ENCODE results near the gene ZC3H13.
A peak's percentile ranks its signal among the peaks of the same experiment; 100 is the strongest.

ZC3H13 gene

DNA sequence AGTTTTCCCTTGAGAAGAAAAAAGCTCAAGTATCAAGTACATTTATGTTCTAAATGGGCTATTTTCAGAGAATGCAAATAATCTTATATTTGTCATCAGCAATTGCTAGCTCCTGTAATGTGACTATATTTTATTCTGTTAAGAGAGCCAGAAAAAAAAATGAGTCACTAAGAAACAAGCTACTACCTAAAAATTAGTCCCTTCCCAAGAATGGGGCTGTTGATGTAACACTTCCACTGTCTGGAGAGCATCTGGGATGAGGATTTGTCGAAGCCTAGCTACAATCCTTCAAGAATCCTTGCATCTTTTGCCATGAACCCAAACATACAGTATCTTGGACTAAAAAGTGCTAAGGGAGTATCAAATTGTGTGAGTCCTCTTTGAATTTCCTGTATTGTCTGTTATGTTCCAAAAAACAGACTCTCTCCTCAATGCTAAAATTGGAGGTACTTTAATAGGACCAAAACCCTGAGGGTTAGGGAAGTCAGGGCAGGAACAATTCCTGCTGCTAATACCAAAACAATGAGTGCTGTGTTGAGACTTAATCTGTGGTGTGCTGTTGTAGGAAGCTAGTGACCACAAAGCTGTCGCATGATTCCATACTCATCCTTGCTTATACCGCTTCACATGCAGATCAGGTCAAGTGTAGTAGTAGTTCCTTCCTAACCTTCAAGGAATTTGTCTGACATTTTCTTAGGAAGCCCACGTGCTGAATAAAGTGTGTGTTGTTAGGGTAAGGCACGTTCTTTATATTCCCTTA is 4.9 kb upstream of the ZC3H13 start:
- H3K4me3 ChIP-seq (ENCODE audit: low read length), result no peak overlapping the region
- no peaks in the 10 kb centered on the region for H3K9me3 ChIP-seq (ENCODE audit: control insufficient read depth, low read length)
- H3K27me3 ChIP-seq (ENCODE audit: control insufficient read depth, insufficient read depth, low read length), result no peaks in the 10 kb centered on the region
- H3K9ac ChIP-seq (ENCODE audit: low read length), result no peak overlapping the region
- H3K4me1 ChIP-seq (ENCODE audit: control insufficient read depth, insufficient read depth, low read length), result no peaks in the 10 kb centered on the region
- no peaks in the 10 kb centered on the region for H3K36me3 ChIP-seq (ENCODE audit: control insufficient read depth, insufficient read depth, low read length)

DNA sequence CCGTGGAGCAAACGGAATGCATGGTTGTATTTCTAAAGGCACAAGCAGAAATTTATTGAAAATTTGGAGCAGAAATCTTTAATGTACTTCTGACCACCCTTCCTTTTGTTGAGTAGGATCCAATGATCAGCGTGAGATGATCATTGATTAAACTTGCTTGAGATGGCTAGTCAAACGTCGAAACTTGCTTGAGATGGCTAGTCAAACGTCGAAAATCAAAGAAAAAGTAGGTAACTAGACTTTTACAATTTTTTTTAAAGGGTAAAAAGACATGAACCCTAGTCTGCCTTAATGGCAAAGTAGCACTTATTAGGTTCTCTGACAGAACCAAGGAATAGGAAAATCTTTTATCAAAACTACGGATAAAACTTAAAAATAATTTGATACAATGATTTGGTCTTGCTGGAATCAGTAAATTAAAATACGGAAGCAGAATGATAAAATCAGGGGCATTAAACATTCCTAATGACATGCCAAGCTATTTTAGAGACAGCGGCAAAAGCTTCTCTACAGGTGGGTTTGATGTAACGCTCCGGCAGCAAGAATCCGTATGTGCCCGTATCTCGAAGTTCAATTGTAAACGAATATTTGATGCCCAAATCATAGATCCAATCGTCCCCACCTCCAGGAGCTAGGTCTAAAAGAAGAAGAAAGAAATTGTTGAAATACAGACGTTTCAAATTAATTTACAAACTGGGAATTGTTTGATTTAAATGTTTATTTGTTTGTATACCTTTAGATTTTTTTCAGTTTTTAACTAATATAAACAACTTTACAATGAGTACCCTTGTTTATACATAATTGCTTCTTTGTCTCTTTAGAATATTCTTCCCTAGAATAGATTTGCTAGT is 841 bp upstream of the ZC3H13 start:
- H3K9me3 ChIP-seq (ENCODE audit: control insufficient read depth, low read length), result no peaks in the 10 kb centered on the region
- no peaks in the 10 kb centered on the region for H3K36me3 ChIP-seq (ENCODE audit: control insufficient read depth, insufficient read depth, low read length)
- no peaks in the 10 kb centered on the region for H3K27me3 ChIP-seq (ENCODE audit: control insufficient read depth, insufficient read depth, low read length)
- H3K4me3 ChIP-seq (ENCODE audit: low read length), result peak overlapping the region; percentile 53
- peaks cover 3% of the 10 kb centered on the region for H3K4me1 ChIP-seq (ENCODE audit: control insufficient read depth, insufficient read depth, low read length)
- peak overlapping the region; percentile 92 for H3K9ac ChIP-seq (ENCODE audit: low read length)

GRCh38 chr13:46051968-46052318 is 603 bp downstream of the ZC3H13 start:
- Histone ChIP-seq H3K9ac (ENCODE audit: low read length) (peak overlapping the region; percentile 92), H3K36me3 (ENCODE audit: control insufficient read depth, insufficient read depth, low read length) (no peaks in the 10 kb centered on the region), H3K4me1 (ENCODE audit: control insufficient read depth, insufficient read depth, low read length) (peaks cover 3% of the 10 kb centered on the region), H3K4me3 (ENCODE audit: low read length) (peak overlapping the region; percentile 53), H3K9me3 (ENCODE audit: control insufficient read depth, low read length) (no peaks in the 10 kb centered on the region), H3K27me3 (ENCODE audit: control insufficient read depth, insufficient read depth, low read length) (no peaks in the 10 kb centered on the region)

DNA sequence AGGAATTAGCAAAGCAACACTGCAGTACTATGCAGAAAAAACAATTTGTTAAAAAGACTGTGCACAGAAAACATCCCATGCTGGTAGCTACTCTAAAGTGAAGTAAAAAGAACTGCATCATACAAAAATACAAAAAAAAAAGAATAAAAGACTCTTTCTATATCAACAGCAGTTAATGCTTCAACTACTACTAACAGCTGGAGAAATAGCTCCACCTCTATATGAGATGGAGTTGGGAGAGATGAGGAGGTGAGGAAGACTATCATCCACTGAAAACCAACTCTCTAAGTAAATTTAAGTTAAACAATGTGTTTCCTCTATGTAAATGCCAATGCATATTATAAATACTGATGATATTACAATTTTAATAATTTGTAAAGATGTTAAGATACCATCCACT is 1.8 kb downstream of the ZC3H13 start:
- no peak overlapping the region for H3K9ac ChIP-seq (ENCODE audit: low read length)
- H3K4me1 ChIP-seq (ENCODE audit: control insufficient read depth, insufficient read depth, low read length), result peaks cover 3% of the 10 kb centered on the region
- no peak overlapping the region for H3K4me3 ChIP-seq (ENCODE audit: low read length)
- no peaks in the 10 kb centered on the region for H3K36me3 ChIP-seq (ENCODE audit: control insufficient read depth, insufficient read depth, low read length)
- no peaks in the 10 kb centered on the region for H3K27me3 ChIP-seq (ENCODE audit: control insufficient read depth, insufficient read depth, low read length)
- H3K9me3 ChIP-seq (ENCODE audit: control insufficient read depth, low read length), result no peaks in the 10 kb centered on the region

DNA sequence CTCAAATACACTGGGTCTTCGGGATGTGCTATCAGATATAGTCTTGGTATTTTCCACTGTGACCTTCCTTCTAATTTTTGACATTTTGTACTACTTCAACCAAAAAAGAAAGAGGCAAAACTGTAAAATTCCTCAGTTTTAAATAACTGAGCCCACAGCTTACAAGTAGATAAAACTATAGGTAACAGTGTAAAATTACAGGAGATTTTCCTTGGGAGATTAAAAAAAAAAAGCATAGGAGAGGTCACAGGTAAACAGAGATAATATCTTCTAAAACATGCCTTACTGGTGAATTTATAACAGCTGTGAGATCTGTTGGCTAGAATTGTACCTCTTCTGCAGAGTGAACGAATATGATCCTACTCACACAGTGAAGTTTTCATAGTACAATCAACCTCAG is 7.1 kb downstream of the ZC3H13 start:
- no peak overlapping the region for H3K9ac ChIP-seq (ENCODE audit: low read length)

DNA sequence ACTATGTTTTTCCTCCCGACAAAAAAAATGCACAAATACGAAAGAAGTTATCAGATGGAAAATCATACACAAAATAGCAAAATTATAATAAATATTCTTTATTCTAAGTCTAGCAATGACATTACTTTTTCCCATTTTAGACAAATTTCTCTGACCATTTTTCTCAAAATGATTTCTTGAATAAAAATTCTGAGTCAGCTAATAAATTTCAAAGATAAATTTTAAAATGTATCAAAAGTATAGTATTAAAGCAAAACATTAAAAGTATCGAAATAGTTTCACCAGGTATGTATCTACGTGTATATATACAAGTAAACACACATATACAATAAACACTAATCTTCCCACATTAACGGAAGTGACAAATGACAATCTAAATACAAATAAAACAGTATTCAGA is 8.9 kb downstream of the ZC3H13 start:
- H3K9me3 ChIP-seq (ENCODE audit: control insufficient read depth, low read length), result no peaks in the 10 kb centered on the region
- H3K9ac ChIP-seq (ENCODE audit: low read length), result no peak overlapping the region
- no peaks in the 10 kb centered on the region for H3K4me1 ChIP-seq (ENCODE audit: control insufficient read depth, insufficient read depth, low read length)
- no peaks in the 10 kb centered on the region for H3K36me3 ChIP-seq (ENCODE audit: control insufficient read depth, insufficient read depth, low read length)
- H3K4me3 ChIP-seq (ENCODE audit: low read length), result no peak overlapping the region
- no peaks in the 10 kb centered on the region for H3K27me3 ChIP-seq (ENCODE audit: control insufficient read depth, insufficient read depth, low read length)

More for the DNA sequence above, 7.1 kb downstream of the ZC3H13 start:
- no peaks in the 10 kb centered on the region for H3K9me3 ChIP-seq (ENCODE audit: control insufficient read depth, low read length)
- no peak overlapping the region for H3K4me3 ChIP-seq (ENCODE audit: low read length)
- H3K27me3 ChIP-seq (ENCODE audit: control insufficient read depth, insufficient read depth, low read length), result no peaks in the 10 kb centered on the region
- no peaks in the 10 kb centered on the region for H3K36me3 ChIP-seq (ENCODE audit: control insufficient read depth, insufficient read depth, low read length)
- H3K4me1 ChIP-seq (ENCODE audit: control insufficient read depth, insufficient read depth, low read length), result no peaks in the 10 kb centered on the region

DNA sequence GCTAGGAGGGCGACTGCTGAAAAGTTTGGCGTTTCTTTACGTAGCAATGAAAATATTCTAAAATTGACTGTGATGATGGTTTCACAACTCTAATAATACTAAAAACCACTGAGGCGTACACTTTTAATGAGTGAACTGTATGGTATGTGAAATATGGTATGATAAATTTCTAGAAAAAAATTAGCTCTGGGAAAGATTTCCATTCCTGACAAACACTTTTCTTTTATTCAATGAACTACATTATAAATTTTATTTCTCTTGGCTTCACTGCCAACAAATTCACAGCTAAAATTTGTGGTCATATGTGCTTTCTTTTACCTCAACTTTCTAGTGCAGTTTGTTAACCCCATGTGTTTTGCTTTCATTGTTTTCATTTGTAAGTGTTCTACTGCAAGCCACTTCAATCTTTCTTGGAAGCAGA is 11.1 kb downstream of the ZC3H13 start:
- Histone ChIP-seq H3K4me3 (ENCODE audit: low read length) (no peak overlapping the region), H3K9ac (ENCODE audit: low read length) (no peak overlapping the region), H3K9me3 (ENCODE audit: control insufficient read depth, low read length) (no peaks in the 10 kb centered on the region), H3K36me3 (ENCODE audit: control insufficient read depth, insufficient read depth, low read length) (no peaks in the 10 kb centered on the region), H3K27me3 (ENCODE audit: control insufficient read depth, insufficient read depth, low read length) (no peaks in the 10 kb centered on the region), H3K4me1 (ENCODE audit: control insufficient read depth, insufficient read depth, low read length) (no peaks in the 10 kb centered on the region)

DNA sequence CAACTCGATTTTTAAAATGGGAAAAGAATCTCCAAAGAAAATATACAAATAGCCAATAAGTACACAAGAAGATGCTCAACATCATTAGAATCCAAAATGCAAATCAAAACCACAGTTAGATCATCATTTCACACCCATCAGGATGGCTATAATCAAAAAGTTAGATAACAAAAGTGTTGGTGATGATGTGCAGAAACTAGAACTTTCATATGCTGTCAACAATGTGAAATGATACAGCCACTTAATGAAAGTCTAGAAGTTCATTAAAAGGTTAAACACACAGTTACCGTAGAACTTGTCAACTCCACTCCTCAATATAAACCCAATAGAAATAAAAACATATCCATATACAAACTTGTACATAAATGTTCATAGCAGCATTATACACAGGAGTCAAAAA is 11.8 kb downstream of the ZC3H13 start:
- Histone ChIP-seq H3K4me3 (ENCODE audit: low read length) (no peak overlapping the region), H3K9me3 (ENCODE audit: control insufficient read depth, low read length) (no peaks in the 10 kb centered on the region), H3K36me3 (ENCODE audit: control insufficient read depth, insufficient read depth, low read length) (no peaks in the 10 kb centered on the region), H3K4me1 (ENCODE audit: control insufficient read depth, insufficient read depth, low read length) (no peaks in the 10 kb centered on the region), H3K27me3 (ENCODE audit: control insufficient read depth, insufficient read depth, low read length) (no peaks in the 10 kb centered on the region), H3K9ac (ENCODE audit: low read length) (no peak overlapping the region)

DNA sequence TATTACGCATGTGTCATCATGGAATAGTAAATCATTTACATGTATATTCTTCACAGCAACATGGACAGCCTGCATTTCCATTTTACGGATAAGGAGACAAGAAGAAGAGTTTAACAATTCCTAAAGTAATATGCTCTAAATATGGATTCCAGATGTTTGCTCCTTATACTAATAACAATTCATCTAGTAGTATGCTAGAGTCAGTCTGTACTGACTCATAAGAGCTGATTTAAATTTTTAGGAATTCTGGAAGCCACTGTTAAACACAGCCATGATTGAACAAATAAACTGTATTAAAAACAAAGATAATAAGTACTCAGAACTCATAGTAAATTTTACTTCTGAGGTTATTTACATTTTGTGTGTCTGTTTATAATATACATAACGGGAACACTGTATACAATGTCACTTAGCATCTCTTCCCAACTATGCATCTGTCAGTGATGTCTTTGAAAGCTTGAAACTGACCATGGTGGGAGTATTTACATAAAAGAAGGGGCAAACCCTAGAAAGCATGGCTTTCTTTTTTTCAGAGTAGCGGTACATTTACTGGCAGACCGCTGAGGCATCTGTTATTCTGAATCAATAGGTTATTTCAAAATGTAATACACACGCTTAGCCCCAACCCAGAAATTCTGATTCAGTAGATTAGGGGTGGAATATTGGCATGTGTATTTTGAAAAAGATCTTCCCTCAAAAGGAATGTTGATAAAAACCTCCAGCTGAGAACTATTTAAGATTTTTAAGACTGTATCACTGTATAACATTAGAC is 12.9 kb downstream of the ZC3H13 start:
- H3K4me1 ChIP-seq (ENCODE audit: control insufficient read depth, insufficient read depth, low read length), result no peaks in the 10 kb centered on the region
- H3K36me3 ChIP-seq (ENCODE audit: control insufficient read depth, insufficient read depth, low read length), result no peaks in the 10 kb centered on the region
- H3K9ac ChIP-seq (ENCODE audit: low read length), result no peak overlapping the region
- H3K9me3 ChIP-seq (ENCODE audit: control insufficient read depth, low read length), result no peaks in the 10 kb centered on the region
- H3K4me3 ChIP-seq (ENCODE audit: low read length), result no peak overlapping the region
- no peaks in the 10 kb centered on the region for H3K27me3 ChIP-seq (ENCODE audit: control insufficient read depth, insufficient read depth, low read length)

DNA sequence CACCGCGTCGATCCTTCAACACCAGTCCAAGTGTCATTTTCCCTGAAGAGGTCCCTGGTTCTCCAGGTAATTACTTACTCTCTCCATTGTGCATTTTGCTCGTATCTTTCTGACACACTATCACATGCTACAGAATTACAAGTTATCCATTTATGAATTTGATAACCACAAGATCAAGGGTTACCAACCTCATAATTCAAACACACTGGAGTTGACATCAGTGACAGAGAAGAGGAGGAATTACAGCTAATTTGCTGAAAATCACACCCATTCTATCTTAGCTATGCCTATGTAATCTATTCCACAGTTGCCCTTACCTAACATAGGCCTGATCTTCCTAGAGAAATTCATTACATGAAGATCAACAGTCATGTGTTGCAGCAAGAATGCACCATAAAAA is 14.2 kb downstream of the ZC3H13 start:
- no peak overlapping the region for H3K4me3 ChIP-seq (ENCODE audit: low read length)
- no peaks in the 10 kb centered on the region for H3K36me3 ChIP-seq (ENCODE audit: control insufficient read depth, insufficient read depth, low read length)
- H3K27me3 ChIP-seq (ENCODE audit: control insufficient read depth, insufficient read depth, low read length), result no peaks in the 10 kb centered on the region
- H3K9ac ChIP-seq (ENCODE audit: low read length), result no peak overlapping the region
- no peaks in the 10 kb centered on the region for H3K4me1 ChIP-seq (ENCODE audit: control insufficient read depth, insufficient read depth, low read length)
- H3K9me3 ChIP-seq (ENCODE audit: control insufficient read depth, low read length), result no peaks in the 10 kb centered on the region

DNA sequence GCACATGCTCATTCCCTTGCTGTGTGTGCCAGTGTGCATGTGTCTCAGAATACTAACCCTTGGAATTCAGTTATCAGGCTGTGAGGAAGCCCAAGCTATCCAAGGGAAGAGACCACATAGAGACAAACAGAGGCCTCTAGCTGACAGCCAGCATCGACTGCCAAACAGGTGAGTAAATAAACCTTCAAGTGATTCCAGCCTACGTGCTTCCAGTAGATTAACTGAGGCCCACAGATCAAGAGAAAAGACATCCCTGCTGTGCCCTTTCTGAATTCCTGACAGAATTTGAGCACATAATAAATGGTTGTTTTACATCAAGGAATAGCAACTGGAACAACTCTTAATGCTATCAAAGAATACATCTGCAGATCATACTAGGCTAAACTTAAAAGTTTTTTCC is 17.5 kb downstream of the ZC3H13 start:
- no peak overlapping the region for H3K9ac ChIP-seq (ENCODE audit: low read length)
- no peaks in the 10 kb centered on the region for H3K4me1 ChIP-seq (ENCODE audit: control insufficient read depth, insufficient read depth, low read length)
- peaks cover 6% of the 10 kb centered on the region for H3K9me3 ChIP-seq (ENCODE audit: control insufficient read depth, low read length)
- no peaks in the 10 kb centered on the region for H3K36me3 ChIP-seq (ENCODE audit: control insufficient read depth, insufficient read depth, low read length)
- no peaks in the 10 kb centered on the region for H3K27me3 ChIP-seq (ENCODE audit: control insufficient read depth, insufficient read depth, low read length)
- no peak overlapping the region for H3K4me3 ChIP-seq (ENCODE audit: low read length)

DNA sequence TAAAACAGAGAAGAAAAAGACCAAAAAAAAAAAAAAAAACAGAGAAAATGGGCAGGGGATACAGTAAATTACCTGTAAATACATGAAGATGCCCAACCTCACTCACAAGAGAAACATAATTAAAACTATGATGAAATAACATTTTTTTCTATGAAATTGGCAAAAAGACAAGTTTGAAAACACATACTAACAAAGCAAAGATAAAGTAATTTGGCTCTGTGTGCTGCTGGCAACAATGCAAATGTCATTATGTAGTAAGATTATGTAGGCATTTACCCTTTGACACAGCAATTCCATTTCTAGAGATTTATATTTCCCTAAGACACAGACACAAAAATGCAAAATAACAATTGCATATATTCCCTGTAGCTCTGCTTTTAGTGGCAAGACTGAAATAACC is 20.2 kb downstream of the ZC3H13 start:
- Histone ChIP-seq H3K36me3 (ENCODE audit: control insufficient read depth, insufficient read depth, low read length) (no peaks in the 10 kb centered on the region), H3K27me3 (ENCODE audit: control insufficient read depth, insufficient read depth, low read length) (no peaks in the 10 kb centered on the region), H3K9ac (ENCODE audit: low read length) (no peak overlapping the region), H3K4me3 (ENCODE audit: low read length) (no peak overlapping the region), H3K9me3 (ENCODE audit: control insufficient read depth, low read length) (peaks cover 6% of the 10 kb centered on the region), H3K4me1 (ENCODE audit: control insufficient read depth, insufficient read depth, low read length) (no peaks in the 10 kb centered on the region)

All from mucosa of stomach (tissue), 1 donor.